Prostate gland (tissue), 2 donors: ENCODE measurements around the gene DSCAML1.

Experiments used
- CTCF ChIP-seq, 4 experiments: fragments of 200-600 bp in 2 of 4; fragments of 450-650 bp in 2 of 4; sonication (generic) in 2 of 4; IDR thresholded peaks; 1 replicate in 3 of 4; 2 replicates in 1 of 4; pipeline ENCODE4 v1.5.1; 2016 to 2019; ENCODE audit warnings: antibody characterized with exemption in 4 of 4, mild to moderate bottlenecking in 2 of 4, moderate library complexity in 2 of 4
- POLR2A ChIP-seq: fragments of 450-650 bp; IDR thresholded peaks from one replicate; pipeline ENCODE4 v1.6.1; 2016; ENCODE audit warnings: antibody characterized with exemption, mild to moderate bottlenecking
- POLR2AphosphoS5 ChIP-seq: sonication (generic); formaldehyde crosslinking; IDR thresholded peaks from one replicate; pipeline ENCODE4 v1.6.1; 2017; ENCODE audit warnings: antibody characterized with exemption

- TF ChIP-seq POLR2A, result no peak
- no peak for TF ChIP-seq CTCF (IDR thresholded peaks at IDR 0.05)
- TF ChIP-seq POLR2AphosphoS5, result no peak
Measured at GRCh38 chr11:117792992-117793391, 4.0 kb downstream of the DSCAML1 start.
